ENCODE results near the gene TGM5. TPM values are rescaled to one million over a fixed set of nuclear protein-coding genes. Genes with fewer than 3 reads are reported as not detected.

TGM5 gene
- total RNA-seq, 1 donor from 2014 or later, result not detected

GRCh38 chr15:43260011-43260615, 6.6 kb downstream of the TGM5 start:
- TF ChIP-seq CTCF (IDR thresholded peaks at IDR 0.05), result no peak
- Mint-ChIP-seq H3K4me1 (ENCODE audit: unreplicated experiment) (no peaks in the 10 kb centered on the region), H3K9me3 (ENCODE audit: unreplicated experiment) (no peaks in the 10 kb centered on the region), H3K27me3 (ENCODE audit: unreplicated experiment) (peaks cover 63% of the 10 kb centered on the region), H3K36me3 (ENCODE audit: unreplicated experiment) (no peaks in the 10 kb centered on the region), H3K27ac (ENCODE audit: unreplicated experiment) (no peak overlapping the region), H3K4me3 (ENCODE audit: unreplicated experiment) (no peak overlapping the region)
- no peak for DNase-seq (ENCODE audit: extremely low spot score, unreplicated experiment)

GRCh38 chr15:43258781-43259180, 7.9 kb downstream of the TGM5 start:
- H3K36me3 Mint-ChIP-seq (ENCODE audit: unreplicated experiment), result no peaks in the 10 kb centered on the region
- H3K9me3 Mint-ChIP-seq (ENCODE audit: unreplicated experiment), result no peaks in the 10 kb centered on the region
- no peak for DNase-seq (ENCODE audit: extremely low spot score, unreplicated experiment)
- no peak for TF ChIP-seq CTCF (IDR thresholded peaks at IDR 0.05)
- H3K4me1 Mint-ChIP-seq (ENCODE audit: unreplicated experiment), result peaks cover 2% of the 10 kb centered on the region
- H3K4me3 Mint-ChIP-seq (ENCODE audit: unreplicated experiment), result no peak overlapping the region
- peaks cover 60% of the 10 kb centered on the region for H3K27me3 Mint-ChIP-seq (ENCODE audit: unreplicated experiment)
- H3K27ac Mint-ChIP-seq (ENCODE audit: unreplicated experiment), result no peak overlapping the region

- no peaks in the 10 kb centered on the region for H3K36me3 Mint-ChIP-seq (ENCODE audit: unreplicated experiment)
- TF ChIP-seq CTCF (IDR thresholded peaks at IDR 0.05), result no peak
- no peak overlapping the region for H3K27ac Mint-ChIP-seq (ENCODE audit: unreplicated experiment)
- DNase-seq (ENCODE audit: extremely low spot score, unreplicated experiment), result no peak
- no peak overlapping the region for H3K4me3 Mint-ChIP-seq (ENCODE audit: unreplicated experiment)
- no peaks in the 10 kb centered on the region for H3K9me3 Mint-ChIP-seq (ENCODE audit: unreplicated experiment)
- H3K4me1 Mint-ChIP-seq (ENCODE audit: unreplicated experiment), result peaks cover 3% of the 10 kb centered on the region
- H3K27me3 Mint-ChIP-seq (ENCODE audit: unreplicated experiment), result peaks cover 43% of the 10 kb centered on the region
Measured at GRCh38 chr15:43256341-43256740, 10.4 kb downstream of the TGM5 start.

- no peak overlapping the region for H3K4me3 Mint-ChIP-seq (ENCODE audit: unreplicated experiment)
- no peak overlapping the region for H3K27ac Mint-ChIP-seq (ENCODE audit: unreplicated experiment)
- no peaks in the 10 kb centered on the region for H3K9me3 Mint-ChIP-seq (ENCODE audit: unreplicated experiment)
- no peak for TF ChIP-seq CTCF (IDR thresholded peaks at IDR 0.05)
- H3K4me1 Mint-ChIP-seq (ENCODE audit: unreplicated experiment), result peaks cover 3% of the 10 kb centered on the region
- DNase-seq (ENCODE audit: extremely low spot score, unreplicated experiment), result no peak
- no peaks in the 10 kb centered on the region for H3K36me3 Mint-ChIP-seq (ENCODE audit: unreplicated experiment)
- peaks cover 39% of the 10 kb centered on the region for H3K27me3 Mint-ChIP-seq (ENCODE audit: unreplicated experiment)
Measured at GRCh38 chr15:43255376-43255775, 11.4 kb downstream of the TGM5 start.

GRCh38 chr15:43253431-43254403, 13.0 kb downstream of the TGM5 start:
- Mint-ChIP-seq H3K4me1 (ENCODE audit: unreplicated experiment) (peaks cover 16% of the 10 kb centered on the region), H3K36me3 (ENCODE audit: unreplicated experiment) (no peaks in the 10 kb centered on the region), H3K27ac (ENCODE audit: unreplicated experiment) (no peak overlapping the region), H3K9me3 (ENCODE audit: unreplicated experiment) (no peaks in the 10 kb centered on the region), H3K4me3 (ENCODE audit: unreplicated experiment) (no peak overlapping the region), H3K27me3 (ENCODE audit: unreplicated experiment) (peaks cover 28% of the 10 kb centered on the region)
- DNase-seq (ENCODE audit: extremely low spot score, unreplicated experiment), result no peak
- no peak for TF ChIP-seq CTCF (IDR thresholded peaks at IDR 0.05)

All from osteocyte (in vitro differentiated cells).